Fibroblast of lung (primary cell): ENCODE results near the gene TMEM134. TPM values are rescaled to one million over a fixed set of nuclear protein-coding genes. Genes with fewer than 3 reads are reported as not detected.

Source experiments
- DNase-seq, 2 donors: peaks; one replicate each; pipeline versions ENCODE4 v3.0.0 to v3.0.0-alpha.2; 2010; ENCODE audit warnings: low read depth in 2 of 2
- H2AFZ ChIP-seq: 2 replicates; pipeline ENCODE4 v1.5.1; 2012; ENCODE audit warnings: low read length, control low read depth, inconsistent platforms
- H3K27ac ChIP-seq: 2 replicates; pipeline ENCODE4 v1.5.1; 2011; ENCODE audit warnings: low read length, control low read depth; ENCODE audit not compliant: insufficient read depth
- H3K27me3 ChIP-seq: 2 replicates; pipeline ENCODE4 v1.5.1; 2011; ENCODE audit warnings: mild to moderate bottlenecking, low read length; ENCODE audit not compliant: control insufficient read depth, insufficient read depth
- H3K36me3 ChIP-seq: 2 replicates; pipeline ENCODE4 v1.5.1; 2011; ENCODE audit warnings: low read length; ENCODE audit not compliant: control insufficient read depth, insufficient read depth
- H3K4me1 ChIP-seq: 2 replicates; pipeline ENCODE4 v1.5.1; 2011; ENCODE audit warnings: low read length; ENCODE audit not compliant: control insufficient read depth, insufficient read depth; ENCODE audit errors: extremely low read depth
- H3K4me2 ChIP-seq: 2 replicates; pipeline ENCODE4 v1.5.1; 2011; ENCODE audit warnings: low read length, control low read depth; ENCODE audit not compliant: insufficient read depth; ENCODE audit errors: extremely low read depth
- H3K4me3 ChIP-seq, 4 experiments: fragments of 200-600 bp in 1 of 4; sonication (generic) in 1 of 4; replicated peaks in 1 of 4; 2 replicates each; pipeline ENCODE4 v1.5.1; 2011 to 2016; ENCODE audit warnings: low read length in 4 of 4, low read depth in 3 of 4, mild to moderate bottlenecking in 3 of 4, control low read depth in 2 of 4, inconsistent platforms in 1 of 4, mixed read lengths in 1 of 4; ENCODE audit not compliant: insufficient read depth in 1 of 4; ENCODE audit errors: control extremely low read depth in 1 of 4
- H3K79me2 ChIP-seq: 2 replicates; pipeline ENCODE4 v1.5.1; 2012; ENCODE audit warnings: mild to moderate bottlenecking, low read length, inconsistent platforms; ENCODE audit not compliant: control insufficient read depth, insufficient read depth
- H3K9ac ChIP-seq: 2 replicates; pipeline ENCODE4 v1.5.1; 2011; ENCODE audit warnings: mild to moderate bottlenecking, low read length, control low read depth; ENCODE audit not compliant: insufficient read depth
- H3K9me3 ChIP-seq: 2 replicates; pipeline ENCODE4 v1.5.1; 2012; ENCODE audit warnings: low read depth, low read length; ENCODE audit not compliant: control insufficient read depth, insufficient read depth
- H4K20me1 ChIP-seq: 2 replicates; pipeline ENCODE4 v1.5.1; 2011; ENCODE audit warnings: low read length; ENCODE audit not compliant: control insufficient read depth, insufficient read depth; ENCODE audit errors: extremely low read depth
- EZH2 ChIP-seq: IDR thresholded peaks from 2 replicates; pipeline ENCODE4 v1.5.1; 2012; ENCODE audit warnings: low read length, control low read depth, mild to moderate bottlenecking; ENCODE audit errors: missing control alignments
- polyA plus RNA-seq, 2 donors: library from polyadenylated mRNA; depleted of rRNA in 1 of 2; stranded (reverse) in 1 of 2; unstranded in 1 of 2; fragments of >200 nt; gene quantifications; 2 replicates each; pipeline ENCODE4 v1.2.1, GENCODE V29; 2011 to 2012; ENCODE audit warnings: missing spikeins in 1 of 2
- total RNA-seq: library from RNA; depleted of rRNA; stranded (reverse); fragments of >200 nt; gene quantifications from 2 replicates; pipeline ENCODE4 v1.2.1, GENCODE V29; 2014
- TF ChIP-seq, protein P1 (sequence below), 2 donors: IDR thresholded peaks in 1 of 2; conservative IDR thresholded peaks in 1 of 2; 1 replicate in 1 of 2; 2 replicates in 1 of 2; pipeline ENCODE4 v1.5.1; 2011 to 2012; ENCODE audit warnings: low read length in 2 of 2, control low read depth in 1 of 2, inconsistent platforms in 1 of 2, low read depth in 1 of 2, mild to moderate bottlenecking in 1 of 2

TMEM134 gene
- total and polyA plus RNA-seq, 2 donors (not counting 1 experiment from before 2014, with no cell fraction given): 11.2 to 22.0 TPM

DNA sequence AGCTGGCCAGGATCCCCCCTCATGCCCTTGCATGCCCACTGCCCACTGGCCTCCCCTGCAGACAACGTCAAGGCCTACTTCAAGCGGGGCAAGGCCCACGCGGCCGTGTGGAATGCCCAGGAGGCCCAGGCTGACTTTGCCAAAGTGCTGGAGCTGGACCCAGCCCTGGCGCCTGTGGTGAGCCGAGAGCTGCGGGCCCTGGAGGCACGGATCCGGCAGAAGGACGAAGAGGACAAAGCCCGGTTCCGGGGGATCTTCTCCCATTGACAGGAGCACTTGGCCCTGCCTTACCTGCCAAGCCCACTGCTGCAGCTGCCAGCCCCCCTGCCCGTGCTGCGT is 21.6 kb upstream of the TMEM134 start:
- Histone ChIP-seq H4K20me1 (no peaks in the 10 kb centered on the region), H3K79me2 (no peaks in the 10 kb centered on the region), H3K36me3 (peaks cover 9% of the 10 kb centered on the region), H3K4me3 (no peak overlapping the region), H3K9ac (no peak overlapping the region), H3K9me3 (no peaks in the 10 kb centered on the region), H3K27ac (no peak overlapping the region), H3K4me1 (no peaks in the 10 kb centered on the region), H3K27me3 (no peaks in the 10 kb centered on the region), H2AFZ (no peak overlapping the region), H3K4me2 (no peak overlapping the region)
- TF ChIP-seq, protein P1, sequence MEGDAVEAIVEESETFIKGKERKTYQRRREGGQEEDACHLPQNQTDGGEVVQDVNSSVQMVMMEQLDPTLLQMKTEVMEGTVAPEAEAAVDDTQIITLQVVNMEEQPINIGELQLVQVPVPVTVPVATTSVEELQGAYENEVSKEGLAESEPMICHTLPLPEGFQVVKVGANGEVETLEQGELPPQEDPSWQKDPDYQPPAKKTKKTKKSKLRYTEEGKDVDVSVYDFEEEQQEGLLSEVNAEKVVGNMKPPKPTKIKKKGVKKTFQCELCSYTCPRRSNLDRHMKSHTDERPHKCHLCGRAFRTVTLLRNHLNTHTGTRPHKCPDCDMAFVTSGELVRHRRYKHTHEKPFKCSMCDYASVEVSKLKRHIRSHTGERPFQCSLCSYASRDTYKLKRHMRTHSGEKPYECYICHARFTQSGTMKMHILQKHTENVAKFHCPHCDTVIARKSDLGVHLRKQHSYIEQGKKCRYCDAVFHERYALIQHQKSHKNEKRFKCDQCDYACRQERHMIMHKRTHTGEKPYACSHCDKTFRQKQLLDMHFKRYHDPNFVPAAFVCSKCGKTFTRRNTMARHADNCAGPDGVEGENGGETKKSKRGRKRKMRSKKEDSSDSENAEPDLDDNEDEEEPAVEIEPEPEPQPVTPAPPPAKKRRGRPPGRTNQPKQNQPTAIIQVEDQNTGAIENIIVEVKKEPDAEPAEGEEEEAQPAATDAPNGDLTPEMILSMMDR (conservative IDR thresholded peaks at IDR 0.05 in 1 of 2, IDR thresholded peaks at IDR 0.05 in 1 of 2; ENCODE audit: low read depth in 1 of 2, low read length in 2 of 2): no peak
- TF ChIP-seq EZH2: no peak
- DNase-seq: no peak

GRCh38 chr11:67489885-67490726 is 21.1 kb upstream of the TMEM134 start:
- Histone ChIP-seq H3K4me3 (no peak overlapping the region), H3K79me2 (no peaks in the 10 kb centered on the region), H3K4me2 (no peak overlapping the region), H3K27ac (no peak overlapping the region), H4K20me1 (no peaks in the 10 kb centered on the region), H3K9ac (no peak overlapping the region), H2AFZ (no peak overlapping the region), H3K9me3 (no peaks in the 10 kb centered on the region), H3K27me3 (no peaks in the 10 kb centered on the region), H3K36me3 (peaks cover 9% of the 10 kb centered on the region), H3K4me1 (no peaks in the 10 kb centered on the region)
- no peak for DNase-seq
- TF ChIP-seq EZH2: no peak
- TF ChIP-seq, protein P1 (conservative IDR thresholded peaks at IDR 0.05 in 1 of 2, IDR thresholded peaks at IDR 0.05 in 1 of 2; ENCODE audit: low read depth in 1 of 2, low read length in 2 of 2): no peak

DNA sequence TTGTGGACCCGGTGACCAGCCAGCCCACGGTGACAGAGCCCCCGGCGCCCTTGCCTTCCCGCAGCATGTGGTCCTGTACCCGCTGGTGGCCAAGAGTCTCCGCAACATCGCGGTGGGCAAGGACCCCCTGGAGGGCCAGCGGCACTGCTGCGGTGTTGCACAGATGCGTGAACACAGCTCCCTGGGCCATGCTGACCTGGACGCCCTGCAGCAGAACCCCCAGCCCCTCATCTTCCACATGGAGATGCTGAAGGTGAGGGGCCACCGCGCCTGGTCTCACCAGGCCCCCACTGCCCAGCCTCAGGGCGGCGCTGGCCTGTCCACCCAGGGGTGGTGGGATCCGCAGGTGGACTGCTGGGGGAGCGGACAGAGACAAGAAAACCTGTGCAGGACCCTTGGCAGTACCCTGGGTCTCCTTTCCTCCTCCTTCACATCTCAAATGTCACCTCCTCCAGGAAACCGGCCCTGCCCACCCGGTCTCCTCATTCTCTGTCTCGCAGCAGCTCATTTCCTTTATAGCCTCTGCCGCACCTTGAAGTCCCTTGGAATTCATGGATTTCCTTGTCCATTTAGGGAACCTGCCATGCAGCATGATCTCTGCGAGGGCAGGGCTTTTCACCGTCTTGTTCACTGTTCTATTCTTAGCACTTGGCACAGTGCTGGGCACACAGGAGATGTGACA is 20.3 kb upstream of the TMEM134 start:
- Histone ChIP-seq H3K27me3 (no peaks in the 10 kb centered on the region), H3K36me3 (peaks cover 11% of the 10 kb centered on the region), H3K4me1 (no peaks in the 10 kb centered on the region), H3K79me2 (no peaks in the 10 kb centered on the region), H3K4me2 (no peak overlapping the region), H3K27ac (no peak overlapping the region), H2AFZ (no peak overlapping the region), H3K4me3 (no peak overlapping the region), H4K20me1 (no peaks in the 10 kb centered on the region), H3K9ac (no peak overlapping the region), H3K9me3 (no peaks in the 10 kb centered on the region)
- DNase-seq: no peak
- TF ChIP-seq, protein P1 (conservative IDR thresholded peaks at IDR 0.05 in 1 of 2, IDR thresholded peaks at IDR 0.05 in 1 of 2; ENCODE audit: low read depth in 1 of 2, low read length in 2 of 2): no peak
- no peak for TF ChIP-seq EZH2
